ENCODE results near the gene DECR2. TPM values are rescaled to one million over a fixed set of nuclear protein-coding genes. Genes with fewer than 3 reads are reported as not detected.
A peak's percentile ranks its signal among the peaks of the same experiment; 100 is the strongest.

The DECR2 gene
- total and polyA plus RNA-seq, 12 donors: 5.9 to 143 (median 41.7) TPM

GRCh38 chr16:381789-382717, 19.6 kb upstream of the DECR2 start, which contains the start of gene PGAP6:
Gene PGAP6 (minus strand): TSS chr16:381978. CDS start chr16:381821, 157 bp downstream.
- 0 to 1% (median 1%) methylated on average over 6 to 123 of the region's 123 CpGs for WGBS, 4 donors
- no peaks in the 10 kb centered on the region for H3K9me3 ChIP-seq (replicated peaks in 1 of 3)
- intact Hi-C loops (cut with DNase I): no loop called here
- H3K27ac ChIP-seq: peak within 1 kb of the TSS in 4 of 5 donors; percentile 35 to 86 (median 72)
- peak in 6 of 7 donors; percentile 57 to 76 (median 68) for DNase-seq
- H3K4me3 ChIP-seq: peak within 1 kb of the TSS; percentile 18 to 96 (median 82)
- no peak for TF ChIP-seq CTCF (IDR thresholded peaks at IDR 0.05)
- peak in 1 of 2 donors; percentile 27 for TF ChIP-seq POLR2A (IDR thresholded peaks at IDR 0.05)
- H3K4me1 ChIP-seq (replicated peaks in 1 of 2): peaks cover 15 to 36% of the 10 kb centered on the region in 2 donors
- H3K27me3 ChIP-seq: no peaks in the 10 kb centered on the region
- H3K36me3 ChIP-seq (replicated peaks in 1 of 2): peaks cover 0 to 5% of the 10 kb centered on the region in 2 donors

GRCh38 chr16:383326-384051, 18.2 kb upstream of the DECR2 start:
- TF ChIP-seq CTCF (IDR thresholded peaks at IDR 0.05) (no peak), POLR2A (IDR thresholded peaks at IDR 0.05) (no peak)
- intact Hi-C loops (cut with DNase I): no loop called here
- DNase-seq: peak in 6 of 7 donors; percentile 56 to 82 (median 66)
- peak overlapping the region; percentile 29 to 88 (median 35) for H3K27ac ChIP-seq
- H3K4me3 ChIP-seq: peak overlapping the region in 2 of 4 donors; percentile 92 to 96
- WGBS, 4 donors: 10 to 29% (median 22%) methylated on average over 26 to 33 of the region's 33 CpGs
- no peaks in the 10 kb centered on the region for H3K9me3 ChIP-seq (replicated peaks in 1 of 3)
- H3K27me3 ChIP-seq: no peaks in the 10 kb centered on the region
- H3K36me3 ChIP-seq (replicated peaks in 1 of 2): no peaks in the 10 kb centered on the region
- peaks cover 26 to 41% of the 10 kb centered on the region in 2 donors for H3K4me1 ChIP-seq (replicated peaks in 1 of 2)

- Histone ChIP-seq H3K36me3 (replicated peaks in 1 of 2) (no peaks in the 10 kb centered on the region), H3K9me3 (replicated peaks in 1 of 3) (no peaks in the 10 kb centered on the region), H3K4me1 (replicated peaks in 1 of 2) (peaks cover 23 to 31% of the 10 kb centered on the region in 2 donors), H3K27me3 (no peaks in the 10 kb centered on the region), H3K4me3 (no peak overlapping the region), H3K27ac (peak overlapping the region in 2 of 5 donors; percentile 43 to 62)
- intact Hi-C loops (cut with DNase I): no loop called here
- 52 to 77% (median 72%) methylated on average over 19 of the region's 19 CpGs for WGBS, 4 donors
- TF ChIP-seq CTCF (IDR thresholded peaks at IDR 0.05): no peak
- TF ChIP-seq POLR2A (IDR thresholded peaks at IDR 0.05): no peak
- DNase-seq: peak in 1 of 7 donors; percentile 43
Measured at GRCh38 chr16:386641-387156, 15.0 kb upstream of the DECR2 start.

Data from adrenal gland (tissue), 12 donors.